ENCODE data around the gene LAMA4. TPM values are rescaled to one million over a fixed set of nuclear protein-coding genes. Genes with fewer than 3 reads are reported as not detected.

Gene LAMA4
- total RNA-seq, 1 experiment from 2014 or later: 11.9 TPM

DNA sequence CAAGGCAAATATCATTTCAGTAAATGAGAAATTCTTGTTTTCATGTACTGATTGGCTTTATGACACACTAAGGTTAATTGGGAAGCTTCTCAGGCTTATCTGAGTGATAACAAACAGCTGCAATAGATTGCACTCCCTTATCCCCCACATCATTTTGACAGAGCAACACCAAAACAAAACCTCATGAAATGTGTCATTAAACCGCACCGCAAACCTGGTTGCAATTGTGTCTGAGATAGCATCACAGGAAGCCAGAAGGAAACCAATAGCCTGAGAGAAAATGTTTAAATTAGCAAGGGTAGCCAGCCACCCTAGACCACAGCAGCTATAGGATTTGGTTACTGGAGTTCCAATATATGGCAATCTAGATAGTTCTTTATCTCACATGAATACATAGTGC lies 31.6 kb upstream of the LAMA4 start:
- ChIA-PET CTCF (no interaction called here), POLR2A (no interaction called here)
- no peaks in the 10 kb centered on the region for H3K27me3 ChIP-seq (ENCODE audit: control insufficient read depth, insufficient read depth, low read length)
- ATAC-seq: no peak
- no peaks in the 10 kb centered on the region for H3K9me3 ChIP-seq (ENCODE audit: control insufficient read depth, insufficient read depth, low read depth, low read length)
- no peaks in the 10 kb centered on the region for H3K36me3 ChIP-seq (ENCODE audit: control insufficient read depth, insufficient read depth, low read length)
- no peaks in the 10 kb centered on the region for H3K4me1 ChIP-seq (ENCODE audit: control insufficient read depth, insufficient read depth, low read length)
- no peak overlapping the region for H3K27ac ChIP-seq (ENCODE audit: low read length)
- no peak for TF ChIP-seq POLR2AphosphoS5 (IDR thresholded peaks at IDR 0.05; ENCODE audit: low read depth, low read length)
- TF ChIP-seq, protein P1, sequence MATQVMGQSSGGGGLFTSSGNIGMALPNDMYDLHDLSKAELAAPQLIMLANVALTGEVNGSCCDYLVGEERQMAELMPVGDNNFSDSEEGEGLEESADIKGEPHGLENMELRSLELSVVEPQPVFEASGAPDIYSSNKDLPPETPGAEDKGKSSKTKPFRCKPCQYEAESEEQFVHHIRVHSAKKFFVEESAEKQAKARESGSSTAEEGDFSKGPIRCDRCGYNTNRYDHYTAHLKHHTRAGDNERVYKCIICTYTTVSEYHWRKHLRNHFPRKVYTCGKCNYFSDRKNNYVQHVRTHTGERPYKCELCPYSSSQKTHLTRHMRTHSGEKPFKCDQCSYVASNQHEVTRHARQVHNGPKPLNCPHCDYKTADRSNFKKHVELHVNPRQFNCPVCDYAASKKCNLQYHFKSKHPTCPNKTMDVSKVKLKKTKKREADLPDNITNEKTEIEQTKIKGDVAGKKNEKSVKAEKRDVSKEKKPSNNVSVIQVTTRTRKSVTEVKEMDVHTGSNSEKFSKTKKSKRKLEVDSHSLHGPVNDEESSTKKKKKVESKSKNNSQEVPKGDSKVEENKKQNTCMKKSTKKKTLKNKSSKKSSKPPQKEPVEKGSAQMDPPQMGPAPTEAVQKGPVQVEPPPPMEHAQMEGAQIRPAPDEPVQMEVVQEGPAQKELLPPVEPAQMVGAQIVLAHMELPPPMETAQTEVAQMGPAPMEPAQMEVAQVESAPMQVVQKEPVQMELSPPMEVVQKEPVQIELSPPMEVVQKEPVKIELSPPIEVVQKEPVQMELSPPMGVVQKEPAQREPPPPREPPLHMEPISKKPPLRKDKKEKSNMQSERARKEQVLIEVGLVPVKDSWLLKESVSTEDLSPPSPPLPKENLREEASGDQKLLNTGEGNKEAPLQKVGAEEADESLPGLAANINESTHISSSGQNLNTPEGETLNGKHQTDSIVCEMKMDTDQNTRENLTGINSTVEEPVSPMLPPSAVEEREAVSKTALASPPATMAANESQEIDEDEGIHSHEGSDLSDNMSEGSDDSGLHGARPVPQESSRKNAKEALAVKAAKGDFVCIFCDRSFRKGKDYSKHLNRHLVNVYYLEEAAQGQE (IDR thresholded peaks at IDR 0.05; ENCODE audit: insufficient read depth in 1 of 2, low read depth in 2 of 2, low read length in 1 of 2): no peak
- no peak for TF ChIP-seq TCF7L2 (IDR thresholded peaks at IDR 0.05; ENCODE audit: low read depth, low read length)
- TF ChIP-seq, protein P2, sequence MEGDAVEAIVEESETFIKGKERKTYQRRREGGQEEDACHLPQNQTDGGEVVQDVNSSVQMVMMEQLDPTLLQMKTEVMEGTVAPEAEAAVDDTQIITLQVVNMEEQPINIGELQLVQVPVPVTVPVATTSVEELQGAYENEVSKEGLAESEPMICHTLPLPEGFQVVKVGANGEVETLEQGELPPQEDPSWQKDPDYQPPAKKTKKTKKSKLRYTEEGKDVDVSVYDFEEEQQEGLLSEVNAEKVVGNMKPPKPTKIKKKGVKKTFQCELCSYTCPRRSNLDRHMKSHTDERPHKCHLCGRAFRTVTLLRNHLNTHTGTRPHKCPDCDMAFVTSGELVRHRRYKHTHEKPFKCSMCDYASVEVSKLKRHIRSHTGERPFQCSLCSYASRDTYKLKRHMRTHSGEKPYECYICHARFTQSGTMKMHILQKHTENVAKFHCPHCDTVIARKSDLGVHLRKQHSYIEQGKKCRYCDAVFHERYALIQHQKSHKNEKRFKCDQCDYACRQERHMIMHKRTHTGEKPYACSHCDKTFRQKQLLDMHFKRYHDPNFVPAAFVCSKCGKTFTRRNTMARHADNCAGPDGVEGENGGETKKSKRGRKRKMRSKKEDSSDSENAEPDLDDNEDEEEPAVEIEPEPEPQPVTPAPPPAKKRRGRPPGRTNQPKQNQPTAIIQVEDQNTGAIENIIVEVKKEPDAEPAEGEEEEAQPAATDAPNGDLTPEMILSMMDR (IDR thresholded peaks at IDR 0.05): no peak
- no peak for TF ChIP-seq SIN3A (IDR thresholded peaks at IDR 0.05; ENCODE audit: borderline replicate concordance, insufficient read depth, low read depth, low read length)
- no TSS peak for BruUV-seq (replicated peaks)
- in situ Hi-C loops (cut with HindIII; ENCODE audit: low pct_unique_long_range_greater_than_20kb, low sequenced_read_pairs): no loop called here
- H3K4me3 ChIP-seq (ENCODE audit: low read depth in 2 of 2, low read length in 2 of 2): no peak overlapping the region
- DNase-seq (ENCODE audit: low read depth, low spot score): no peak
- intact Hi-C loops (cut with micrococcal nuclease; ENCODE audit: unreplicated experiment): no loop called here

DNA sequence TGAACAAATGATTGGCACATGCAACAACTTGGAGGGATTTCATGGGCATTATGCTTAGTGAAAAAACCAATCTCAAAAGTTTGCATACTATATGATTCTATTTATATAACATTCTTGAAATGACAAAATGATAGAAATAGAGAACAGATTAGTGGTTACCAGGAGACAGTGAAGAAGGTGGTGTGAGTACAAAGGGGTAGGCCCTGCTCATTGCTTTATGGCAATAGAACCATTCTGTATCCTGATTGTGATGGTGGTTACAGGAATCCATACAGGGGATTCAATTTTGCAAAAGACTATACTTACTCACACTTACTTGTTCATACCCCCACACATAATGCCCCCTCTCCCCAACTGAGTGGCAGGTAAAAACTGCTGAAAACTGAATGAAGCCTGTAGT lies 30.2 kb upstream of the LAMA4 start:
- Histone ChIP-seq H3K4me1 (ENCODE audit: control insufficient read depth, insufficient read depth, low read length) (no peaks in the 10 kb centered on the region), H3K27ac (ENCODE audit: low read length) (no peak overlapping the region), H3K4me3 (ENCODE audit: low read depth in 2 of 2, low read length in 2 of 2) (no peak overlapping the region), H3K9me3 (ENCODE audit: control insufficient read depth, insufficient read depth, low read depth, low read length) (no peaks in the 10 kb centered on the region), H3K27me3 (ENCODE audit: control insufficient read depth, insufficient read depth, low read length) (no peaks in the 10 kb centered on the region), H3K36me3 (ENCODE audit: control insufficient read depth, insufficient read depth, low read length) (no peaks in the 10 kb centered on the region)
- intact Hi-C loops (cut with micrococcal nuclease; ENCODE audit: unreplicated experiment) (no loop called here), in situ Hi-C loops (cut with HindIII; ENCODE audit: low pct_unique_long_range_greater_than_20kb, low sequenced_read_pairs) (no loop called here)
- no peak for ATAC-seq
- BruUV-seq (replicated peaks): no TSS peak
- ChIA-PET CTCF (no interaction called here), POLR2A (no interaction called here)
- DNase-seq (ENCODE audit: low read depth, low spot score): no peak
- TF ChIP-seq POLR2AphosphoS5 (IDR thresholded peaks at IDR 0.05; ENCODE audit: low read depth, low read length): no peak
- TF ChIP-seq, protein P1 (IDR thresholded peaks at IDR 0.05; ENCODE audit: insufficient read depth in 1 of 2, low read depth in 2 of 2, low read length in 1 of 2): no peak

Measured in Panc1 (cell line).